GM12892 (cell line): Measurements from ENCODE around the gene CORO1C.

ENCODE experiments used
- POLR2A ChIP-seq: IDR thresholded peaks from 2 replicates; pipeline ENCODE4 v1.6.1; 2011; ENCODE audit warnings: low read depth, low read length, control low read depth
- POLR2AphosphoS5 ChIP-seq: IDR thresholded peaks from 2 replicates; pipeline ENCODE4 v1.6.1; 2011; ENCODE audit warnings: low read depth, low read length, control low read depth
- TAF1 ChIP-seq: IDR thresholded peaks from 2 replicates; pipeline ENCODE4 v1.6.1; 2011; ENCODE audit warnings: low read depth, mild to moderate bottlenecking, control low read depth, low read length, borderline replicate concordance

GRCh38 chr12:108734200-108734906, 3.0 kb upstream of the CORO1C start:
- TF ChIP-seq POLR2A, result no peak
- TF ChIP-seq POLR2AphosphoS5, result no peak
- no peak for TF ChIP-seq TAF1
